ENCODE measurements around the gene CST3. TPM values are rescaled to one million over a fixed set of nuclear protein-coding genes. Genes with fewer than 3 reads are reported as not detected.

Gene CST3
- polyA plus RNA-seq, 3 donors = 120 to 175 (median 175) TPM

DNA sequence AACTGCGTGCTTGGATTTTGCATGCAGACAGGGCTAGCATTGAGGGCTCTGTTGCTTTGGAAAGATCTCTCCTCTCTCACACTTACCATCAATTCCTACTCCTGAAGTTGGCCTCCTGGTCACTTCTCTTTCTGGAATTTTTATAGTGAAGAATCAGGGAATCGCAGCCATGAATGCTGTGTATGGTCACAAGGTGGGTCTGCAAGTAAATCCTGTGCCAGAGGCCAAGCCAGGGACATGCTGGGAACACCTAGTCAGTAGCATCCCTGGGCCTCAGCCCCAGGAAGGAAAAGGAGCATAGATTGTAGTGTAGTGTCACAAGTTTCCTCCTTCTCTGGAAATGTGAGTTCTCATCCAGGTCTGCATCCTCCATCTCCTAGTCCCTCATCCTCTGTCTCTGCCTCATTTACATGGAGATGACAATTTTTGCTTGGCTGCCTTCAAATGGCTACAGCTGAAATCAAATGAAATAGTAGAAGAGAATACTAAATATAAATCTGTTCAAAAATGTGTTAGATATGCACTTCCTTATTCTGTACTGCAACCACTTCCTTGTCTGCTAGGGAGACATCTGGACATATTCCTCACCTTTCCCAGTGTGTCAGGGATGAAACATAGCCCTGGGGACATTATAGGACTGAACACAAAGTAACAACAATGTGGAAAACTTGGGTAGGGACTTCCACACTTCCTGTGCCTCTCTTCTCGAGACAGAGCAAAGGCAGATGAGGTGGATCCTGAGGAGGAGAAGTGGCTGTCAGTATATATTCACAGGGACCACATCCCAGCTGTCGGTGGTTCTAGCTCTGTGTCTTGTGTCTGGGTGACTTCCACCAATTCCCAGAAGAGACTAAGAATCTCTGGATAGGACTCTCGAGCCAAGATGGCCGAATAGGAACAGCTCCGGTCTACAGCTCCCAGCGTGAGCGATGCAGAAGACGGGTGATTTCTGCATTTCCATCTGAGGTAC lies 49.0 kb downstream of the CST3 start:
- DNase-seq (ENCODE audit: extremely low read depth in 1 of 11, low read depth in 9 of 11, low spot score in 4 of 11) = no peak

DNA sequence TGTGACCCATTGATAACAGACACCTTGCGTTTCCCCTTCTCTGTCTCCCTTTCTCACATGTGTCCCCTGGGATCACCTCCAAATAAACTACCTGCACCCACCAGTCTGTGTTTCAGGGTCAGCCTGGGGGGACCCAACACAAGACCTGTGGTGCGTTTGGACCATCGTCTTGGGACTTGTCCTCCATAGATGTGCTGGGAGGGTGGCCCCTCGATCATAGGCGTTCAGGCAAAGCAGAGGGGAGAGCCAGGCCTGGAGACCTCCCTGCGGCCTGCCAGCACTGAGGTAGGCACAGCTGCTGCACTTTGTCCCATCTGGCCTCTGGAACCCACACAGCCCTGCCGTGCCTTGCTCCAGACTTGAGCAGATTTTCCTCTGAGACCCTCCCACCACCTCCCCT lies 50.1 kb downstream of the CST3 start:
- DNase-seq (ENCODE audit: extremely low read depth in 1 of 11, low read depth in 9 of 11, low spot score in 4 of 11) = no peak

DNA sequence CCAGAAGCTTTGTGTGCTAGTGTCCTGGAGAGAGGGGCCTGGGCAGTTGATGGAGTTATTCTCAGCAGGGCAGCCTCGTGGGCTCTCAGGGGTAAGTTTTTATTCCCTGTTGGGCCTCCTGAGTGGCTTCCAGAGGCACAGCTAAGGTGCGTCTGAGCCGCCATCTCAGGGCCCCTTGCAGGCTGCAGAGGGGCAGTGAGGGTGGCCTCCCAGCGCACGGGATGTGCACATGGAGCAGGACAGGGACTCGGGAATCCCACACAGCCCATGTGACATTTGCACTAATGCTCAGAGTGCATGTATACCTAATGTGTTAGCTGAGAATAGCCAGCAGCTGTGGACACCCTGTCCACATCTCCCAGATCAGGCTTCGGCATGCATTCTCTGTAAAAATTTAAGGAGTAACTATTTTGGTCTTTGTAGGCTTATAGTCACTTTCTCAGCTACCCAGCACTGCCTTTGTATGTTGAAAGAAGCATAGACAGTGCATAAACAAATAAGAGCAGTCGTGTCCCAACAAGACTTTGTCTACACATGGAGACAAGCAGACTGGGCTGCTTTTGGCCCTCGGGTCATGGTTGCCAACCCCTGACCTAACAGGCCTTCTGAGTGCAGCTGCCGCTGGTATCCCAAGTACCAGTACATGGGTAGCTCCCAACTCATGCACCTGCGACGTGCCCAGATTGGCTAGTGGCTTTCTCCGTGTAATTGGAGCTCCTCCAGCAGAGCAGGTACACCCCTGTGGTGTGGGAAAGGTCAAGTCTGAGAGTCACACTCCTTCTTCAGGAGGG lies 50.8 kb downstream of the CST3 start:
- no peak for DNase-seq (ENCODE audit: extremely low read depth in 1 of 11, low read depth in 9 of 11, low spot score in 4 of 11)

DNA sequence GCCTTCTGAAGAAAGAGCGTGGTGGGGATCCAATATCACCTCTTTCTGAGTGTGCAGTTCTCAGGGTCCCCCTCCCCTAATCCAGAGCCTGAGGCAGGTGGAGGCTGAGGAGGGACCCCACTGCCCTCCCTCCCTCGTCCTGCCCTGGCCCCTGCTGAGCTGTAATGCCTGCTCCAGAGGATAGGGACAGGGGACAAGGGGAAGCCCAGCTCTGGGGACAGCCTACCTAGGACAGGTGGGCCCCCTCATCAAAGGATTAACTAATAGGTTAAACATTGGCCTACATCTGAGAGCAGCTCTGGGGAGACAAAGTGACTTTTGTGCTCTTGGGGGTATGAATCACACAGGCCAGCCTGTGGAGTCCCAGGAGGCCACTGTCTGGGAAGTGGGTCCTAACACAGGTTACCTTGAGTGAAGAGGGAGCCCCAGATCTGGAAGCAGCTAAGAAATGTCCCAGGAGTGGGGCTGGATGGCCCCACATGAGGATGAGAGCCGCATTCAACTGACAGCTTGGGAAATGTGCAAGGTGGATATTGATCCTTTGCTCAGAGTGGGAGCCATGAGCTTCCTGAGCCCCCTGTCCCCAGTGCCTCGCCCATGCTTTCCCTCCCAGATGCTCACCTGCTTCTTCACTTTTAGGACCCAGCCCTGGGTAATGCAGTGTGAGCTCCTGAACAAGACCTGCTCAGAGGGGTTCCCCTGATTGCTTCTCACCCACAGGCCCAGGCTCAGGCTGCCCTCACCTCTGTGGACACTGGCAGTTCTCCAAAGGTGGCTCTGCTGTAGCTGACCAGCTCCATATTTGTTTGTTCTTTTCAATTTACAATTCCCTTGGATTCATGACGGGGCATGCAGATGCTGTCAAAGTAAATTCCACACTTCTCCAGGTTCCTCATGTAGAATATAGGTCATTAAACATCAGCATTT lies 51.7 kb downstream of the CST3 start:
- no peak for DNase-seq (ENCODE audit: extremely low read depth in 1 of 11, low read depth in 9 of 11, low spot score in 4 of 11)

DNA sequence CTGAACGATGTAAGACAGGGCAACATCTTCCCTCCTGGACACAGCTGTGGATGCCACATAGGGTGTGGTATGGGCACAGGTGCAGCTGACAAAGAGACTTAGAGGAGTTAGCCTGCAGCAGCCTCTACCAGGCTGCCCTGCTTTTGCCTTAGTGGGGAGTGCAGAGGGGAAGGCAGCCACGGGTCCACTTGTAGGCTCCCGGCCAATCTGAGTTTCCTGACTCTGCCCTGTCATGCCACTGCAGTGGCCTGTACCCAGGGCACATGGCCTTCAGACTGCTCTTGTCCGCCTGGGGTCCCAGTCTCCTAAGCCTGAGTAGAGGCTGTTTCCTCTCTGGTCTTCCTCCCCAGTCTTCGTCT lies 52.3 kb downstream of the CST3 start:
- no peak for DNase-seq (ENCODE audit: extremely low read depth in 1 of 11, low read depth in 9 of 11, low spot score in 4 of 11)

DNA sequence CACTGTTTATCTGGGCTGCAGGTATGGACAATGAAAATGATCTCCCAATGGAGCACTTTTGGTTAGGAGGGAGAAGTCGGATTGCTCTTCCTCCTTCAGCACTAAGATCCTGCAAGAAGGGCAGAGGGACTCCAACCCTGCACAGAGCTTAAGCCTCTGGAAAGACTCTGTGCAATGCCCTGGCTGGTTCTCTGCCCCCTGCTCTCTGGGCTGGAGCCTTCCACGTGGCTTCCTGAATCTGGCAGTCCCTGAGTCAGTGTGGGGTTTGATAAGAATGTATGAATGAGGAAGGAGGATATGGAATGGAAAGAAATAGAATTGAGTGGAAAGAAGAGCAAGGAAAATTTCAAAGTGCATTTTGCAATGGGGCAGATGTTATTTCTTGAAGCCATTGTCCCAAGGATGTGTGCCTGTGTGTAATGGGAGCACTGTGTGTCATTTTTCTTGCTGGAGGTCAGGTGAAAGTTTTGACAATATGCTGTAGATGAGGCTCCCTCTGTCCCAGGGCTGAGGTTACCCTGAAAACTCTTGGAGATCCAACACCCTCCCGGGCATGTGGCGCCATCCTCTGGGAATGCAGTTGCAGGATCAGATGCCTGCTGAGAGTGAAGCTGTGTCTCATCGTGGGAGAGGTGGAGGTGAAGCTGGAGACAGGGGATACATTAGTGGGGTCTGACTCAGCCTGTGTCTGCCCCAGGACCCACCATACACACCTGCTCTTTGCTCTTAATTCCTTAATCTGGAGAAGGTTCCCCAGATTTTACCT lies 53.1 kb downstream of the CST3 start:
- DNase-seq (ENCODE audit: extremely low read depth in 1 of 11, low read depth in 9 of 11, low spot score in 4 of 11) = no peak

Other genes starting within 250 kb of the CST3 start
- gene NAPB, start 216.5 kb downstream of the CST3 start, polyA plus RNA-seq (ENCODE audit: insufficient read length in 3 of 3) = 10 to 100 TPM; 15.3 to 25.0 (median 18.1) TPM
- not detected for gene CSTL1, start 198.3 kb downstream of the CST3 start, polyA plus RNA-seq (ENCODE audit: insufficient read length in 3 of 3)
- gene CST11, start 185.1 kb downstream of the CST3 start, polyA plus RNA-seq (ENCODE audit: insufficient read length in 3 of 3) = not detected
- gene CST8, start 146.8 kb downstream of the CST3 start, polyA plus RNA-seq (ENCODE audit: insufficient read length in 3 of 3) = not detected
- not detected for gene CST9L, start 69.5 kb downstream of the CST3 start, polyA plus RNA-seq (ENCODE audit: insufficient read length in 3 of 3)
- under 1 TPM in 1 of 3 donors, not detected in 2; 0.09 TPM for gene CST9, start 32.0 kb downstream of the CST3 start, polyA plus RNA-seq (ENCODE audit: insufficient read length in 3 of 3)
- not detected for gene CST4, start 51.1 kb upstream of the CST3 start, polyA plus RNA-seq (ENCODE audit: insufficient read length in 3 of 3)
- gene CST1, start 113.0 kb upstream of the CST3 start, polyA plus RNA-seq (ENCODE audit: insufficient read length in 3 of 3) = under 1 TPM in 1 of 3 donors, not detected in 2; 0.47 TPM
- gene CST2, start 188.8 kb upstream of the CST3 start, polyA plus RNA-seq (ENCODE audit: insufficient read length in 3 of 3) = under 1 TPM in 1 of 3 donors, not detected in 2; 0.14 TPM
- gene CST5, start 241.8 kb upstream of the CST3 start, polyA plus RNA-seq (ENCODE audit: insufficient read length in 3 of 3) = under 1 TPM; 0.25 to 0.55 (median 0.39) TPM

Data from renal cortex interstitium (tissue), 11 donors.